Transverse colon (tissue), 4 donors: Measurements from ENCODE around the gene TULP1.

ENCODE experiments used
- CTCF ChIP-seq, 5 experiments: fragments of 200-600 bp in 3 of 5; fragments of 450-650 bp in 2 of 5; sonication (generic) in 3 of 5; IDR thresholded peaks; 1 replicate in 2 of 5; 2 replicates in 3 of 5; pipeline ENCODE4 v1.5.1; 2016 to 2017; ENCODE audit warnings: antibody characterized with exemption in 5 of 5, inconsistent platforms in 3 of 5, mild to moderate bottlenecking in 2 of 5, moderate library complexity in 1 of 5
- POLR2A ChIP-seq: fragments of 450-650 bp; IDR thresholded peaks from one replicate; pipeline ENCODE4 v1.6.1; 2016; ENCODE audit warnings: antibody characterized with exemption, mild to moderate bottlenecking, moderate library complexity
- POLR2AphosphoS5 ChIP-seq, 3 donors: sonication (generic); formaldehyde crosslinking; IDR thresholded peaks; one replicate each; pipeline ENCODE4 v1.6.1; 2016; ENCODE audit warnings: antibody characterized with exemption in 3 of 3

GRCh38 chr6:35506536-35506935 is 6.2 kb downstream of the TULP1 start:
- TF ChIP-seq POLR2A, result no peak
- TF ChIP-seq CTCF (IDR thresholded peaks at IDR 0.05), result no peak
- TF ChIP-seq POLR2AphosphoS5 (IDR thresholded peaks at IDR 0.05), result no peak
